SU-DHL-6 (cell line): Measurements from ENCODE around the gene ARR3.
"Not testable (repeated sequence)": the region's sequence is repeated elsewhere in the genome, so short reads cannot be mapped to it uniquely, and the experiment has no call there.

ENCODE experiments used
- H2AFZ ChIP-seq: fragments of 200-600 bp; sonication (generic); 2 replicates; pipeline ENCODE4 v1.6.1; 2014; ENCODE audit warnings: low read depth, mild to moderate bottlenecking, moderate library complexity, mixed read lengths, antibody characterized with exemption, low read length; ENCODE audit not compliant: severe bottlenecking
- H3F3A ChIP-seq: fragments of 200-600 bp; shearing (Covaris generic); 2 replicates; pipeline ENCODE4 v1.6.0; 2016; ENCODE audit warnings: antibody characterized with exemption, mild to moderate bottlenecking; ENCODE audit not compliant: insufficient read depth
- H3K27ac ChIP-seq: fragments of 200-600 bp; sonication (generic); 2 replicates; pipeline ENCODE4 v1.5.1; 2016; ENCODE audit warnings: low read depth, mild to moderate bottlenecking, low read length, moderate library complexity, mixed read lengths
- H3K27me3 ChIP-seq: fragments of 200-600 bp; sonication (generic), shearing (Covaris generic); 2 replicates; pipeline ENCODE4 v1.6.0; 2014; ENCODE audit warnings: mild to moderate bottlenecking, low read length
- H3K36me3 ChIP-seq: fragments of 200-600 bp; sonication (generic); 2 replicates; pipeline ENCODE4 v1.6.1; 2014; ENCODE audit warnings: mild to moderate bottlenecking, low read length, mixed read lengths
- H3K4me2 ChIP-seq: fragments of 300-600, 200-600 bp; shearing (Covaris generic), sonication (generic); 2 replicates; pipeline ENCODE4 v1.6.0; 2014; ENCODE audit warnings: low read length, low read depth, mild to moderate bottlenecking; ENCODE audit not compliant: poor library complexity, severe bottlenecking
- H3K4me3 ChIP-seq: fragments of 200-600 bp; sonication (generic); 2 replicates; pipeline ENCODE4 v1.5.1; 2014; ENCODE audit warnings: antibody characterized with exemption, low read length, mild to moderate bottlenecking, mixed read lengths; ENCODE audit not compliant: insufficient read depth, poor library complexity, severe bottlenecking
- H3K79me2 ChIP-seq: fragments of 200-600 bp; sonication (generic); 2 replicates; pipeline ENCODE4 v1.6.1; 2014; ENCODE audit warnings: mild to moderate bottlenecking, low read length, moderate library complexity; ENCODE audit not compliant: insufficient read depth
- H3K9ac ChIP-seq: fragments of 200-600 bp; sonication (generic); 2 replicates; pipeline ENCODE4 v1.7.0; 2014; ENCODE audit warnings: mild to moderate bottlenecking, low read length
- H3K9me2 ChIP-seq: fragments of 200-600 bp; sonication (generic); replicated peaks from 2 replicates; pipeline ENCODE4 v1.6.1; 2014; ENCODE audit warnings: low read length; ENCODE audit not compliant: insufficient read depth
- H3K9me3 ChIP-seq: fragments of 200-600 bp; sonication (generic); 2 replicates; pipeline ENCODE4 v1.6.1; 2014; ENCODE audit warnings: low read length, mixed read lengths; ENCODE audit not compliant: insufficient read depth
- H4K20me1 ChIP-seq: fragments of 200-600 bp; sonication (generic); 2 replicates; pipeline ENCODE4 v1.6.1; 2014; ENCODE audit warnings: low read depth, mild to moderate bottlenecking, antibody characterized with exemption, low read length, moderate library complexity, mixed read lengths
- CTCF ChIP-seq: fragments of 200-600 bp; sonication (generic); IDR thresholded peaks from one replicate; pipeline ENCODE4 v1.5.1; 2017; ENCODE audit warnings: antibody characterized with exemption, mild to moderate bottlenecking, low read length, moderate library complexity; ENCODE audit not compliant: insufficient read depth, poor library complexity, severe bottlenecking
- EZH2phosphoT487 ChIP-seq: fragments of 200-600 bp; sonication (generic), shearing (Covaris generic); conservative IDR thresholded peaks from 2 replicates; pipeline ENCODE4 v1.6.1; 2018; ENCODE audit warnings: mild to moderate bottlenecking, antibody characterized with exemption, low read length, moderate library complexity, mixed read lengths

The ARR3 gene

DNA sequence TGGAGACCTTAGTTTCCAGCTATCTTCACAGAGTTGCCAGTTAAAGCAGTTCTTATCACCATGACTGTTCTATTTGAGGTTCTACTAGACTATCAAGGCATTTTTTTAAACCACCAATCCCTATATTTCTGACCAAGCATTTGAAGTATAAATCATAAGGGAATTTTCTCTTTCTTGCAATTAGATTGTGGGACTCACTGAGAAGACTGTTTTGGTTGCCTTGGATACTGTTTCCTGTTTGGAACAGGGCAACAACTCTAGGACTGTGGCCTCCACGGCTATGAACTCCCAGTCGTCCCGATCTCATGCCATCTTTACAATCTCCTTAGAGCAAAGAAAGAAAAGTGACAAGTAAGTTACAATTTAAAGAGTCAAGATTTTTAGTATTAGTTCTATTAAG, 33.6 kb downstream of the ARR3 start:
- Histone ChIP-seq H3K9me3 (no peaks in the 10 kb centered on the region), H3K9ac (no peak overlapping the region), H3K9me2 (no peaks in the 10 kb centered on the region), H3K36me3 (0 out of 2 replicates have a peak, but pooled peaks cover 8% of the 10 kb centered on the region), H4K20me1 (no peaks in the 10 kb centered on the region), H3K27me3 (no peaks in the 10 kb centered on the region), H3K4me2 (no peak overlapping the region), H3K79me2 (no peaks in the 10 kb centered on the region), H3K4me3 (no peak overlapping the region), H2AFZ (no peak overlapping the region), H3K27ac (no peak overlapping the region), H3F3A (no peaks in the 10 kb centered on the region)
- TF ChIP-seq CTCF = no peak
- no peak for TF ChIP-seq EZH2phosphoT487

DNA sequence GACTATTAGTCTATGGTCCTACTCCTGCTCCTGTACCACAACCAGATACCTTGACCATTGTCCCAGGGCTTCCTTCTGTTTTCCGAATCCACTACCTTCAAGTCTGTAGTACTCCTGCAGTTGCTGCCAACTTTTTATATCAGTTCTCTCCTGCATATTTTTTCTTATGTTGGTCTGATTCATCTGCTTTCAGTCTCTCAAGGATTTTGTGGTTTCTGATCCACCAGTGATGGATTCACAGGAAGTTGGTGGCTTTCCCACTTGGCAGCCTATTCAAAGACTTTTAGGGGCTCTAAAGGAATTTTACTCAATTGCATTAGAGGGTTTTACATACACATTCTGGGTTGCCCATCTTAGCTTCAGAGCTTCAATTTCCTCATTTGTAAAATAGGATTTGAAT, 45.4 kb downstream of the ARR3 start:
- Histone ChIP-seq H3K9ac (no peak overlapping the region), H2AFZ (no peak overlapping the region), H3K4me2 (no peak overlapping the region), H3K9me3 (no peaks in the 10 kb centered on the region), H3K79me2 (peaks cover 25% of the 10 kb centered on the region), H3K27ac (no peak overlapping the region), H3F3A (no peaks in the 10 kb centered on the region), H3K4me3 (no peak overlapping the region), H3K27me3 (no peaks in the 10 kb centered on the region), H4K20me1 (no peaks in the 10 kb centered on the region), H3K36me3 (peaks cover 3% of the 10 kb centered on the region; the same call in 1 of the 2 replicates), H3K9me2 (no peaks in the 10 kb centered on the region)
- TF ChIP-seq EZH2phosphoT487 = no peak
- no peak for TF ChIP-seq CTCF

- no peaks in the 10 kb centered on the region for H3K36me3 ChIP-seq
- TF ChIP-seq EZH2phosphoT487 (no peak), CTCF (no peak)
- no peak overlapping the region for H3K4me3 ChIP-seq
- no peaks in the 10 kb centered on the region for H3F3A ChIP-seq
- no peaks in the 10 kb centered on the region for H3K79me2 ChIP-seq
- H3K4me2 ChIP-seq = no peak overlapping the region
- H2AFZ ChIP-seq = no peak overlapping the region
- H3K27ac ChIP-seq = no peak overlapping the region
- H3K9ac ChIP-seq = no peak overlapping the region
- no peaks in the 10 kb centered on the region for H3K9me3 ChIP-seq
- no peaks in the 10 kb centered on the region for H3K9me2 ChIP-seq
- no peaks in the 10 kb centered on the region for H3K27me3 ChIP-seq
- no peaks in the 10 kb centered on the region for H4K20me1 ChIP-seq
Measured at GRCh38 chrX:70322784-70323183, 54.6 kb downstream of the ARR3 start.

DNA sequence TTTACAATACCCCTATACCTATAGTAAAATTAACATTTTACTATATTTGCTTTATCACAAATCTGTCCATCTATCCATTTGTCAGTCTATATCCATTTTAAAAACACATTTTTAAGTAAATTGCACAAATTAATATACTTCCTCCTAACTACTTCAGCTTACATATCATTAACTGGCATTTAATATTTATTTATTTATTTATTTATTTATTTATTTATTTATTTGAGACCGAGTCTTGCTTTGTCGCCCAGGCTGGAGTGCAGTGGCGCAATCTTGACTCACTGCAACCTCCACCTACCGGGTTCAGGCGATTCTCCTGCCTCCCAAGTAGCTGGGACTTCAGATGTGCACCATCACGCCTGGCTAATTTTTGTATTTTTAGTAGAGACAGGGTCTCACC, 55.5 kb downstream of the ARR3 start:
- not testable (repeated sequence) for H3K9me3 ChIP-seq, H3K79me2 ChIP-seq, H3K9ac ChIP-seq, H3K36me3 ChIP-seq, H3K4me2 ChIP-seq, H3K27ac ChIP-seq, H3F3A ChIP-seq, H3K9me2 ChIP-seq, H2AFZ ChIP-seq, H3K27me3 ChIP-seq, H4K20me1 ChIP-seq, H3K4me3 ChIP-seq
